Measurements from ENCODE around the gene DAB2IP.
"Not testable (repeated sequence)": the region's sequence is repeated elsewhere in the genome, so short reads cannot be mapped to it uniquely, and the experiment has no call there.

DAB2IP gene

DNA sequence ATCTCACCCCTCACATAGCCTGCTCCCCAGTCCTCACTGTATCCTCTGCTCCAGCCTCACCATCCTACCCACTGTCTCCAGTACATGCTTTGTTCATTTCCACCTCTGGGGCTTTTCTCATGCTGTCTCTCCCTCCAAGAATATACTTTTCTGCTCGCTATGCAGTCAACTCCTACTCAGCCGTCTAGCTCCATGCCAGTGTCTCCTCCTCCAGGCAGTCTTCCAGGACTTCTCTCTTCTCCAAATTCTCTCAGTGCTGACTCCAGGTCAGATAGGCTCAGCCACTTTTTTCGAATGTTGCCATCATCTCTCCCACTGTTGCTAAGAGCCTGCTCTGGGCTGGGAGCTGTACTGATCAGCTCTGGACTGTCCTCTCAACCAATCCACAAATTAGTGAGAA is 8.0 kb upstream of the DAB2IP start:
- no peak overlapping the region for H3K4me3 ChIP-seq (ENCODE audit: low read depth, low read length)
- DNase-seq (ENCODE audit: low read depth) = no peak
- TF ChIP-seq, protein P1, sequence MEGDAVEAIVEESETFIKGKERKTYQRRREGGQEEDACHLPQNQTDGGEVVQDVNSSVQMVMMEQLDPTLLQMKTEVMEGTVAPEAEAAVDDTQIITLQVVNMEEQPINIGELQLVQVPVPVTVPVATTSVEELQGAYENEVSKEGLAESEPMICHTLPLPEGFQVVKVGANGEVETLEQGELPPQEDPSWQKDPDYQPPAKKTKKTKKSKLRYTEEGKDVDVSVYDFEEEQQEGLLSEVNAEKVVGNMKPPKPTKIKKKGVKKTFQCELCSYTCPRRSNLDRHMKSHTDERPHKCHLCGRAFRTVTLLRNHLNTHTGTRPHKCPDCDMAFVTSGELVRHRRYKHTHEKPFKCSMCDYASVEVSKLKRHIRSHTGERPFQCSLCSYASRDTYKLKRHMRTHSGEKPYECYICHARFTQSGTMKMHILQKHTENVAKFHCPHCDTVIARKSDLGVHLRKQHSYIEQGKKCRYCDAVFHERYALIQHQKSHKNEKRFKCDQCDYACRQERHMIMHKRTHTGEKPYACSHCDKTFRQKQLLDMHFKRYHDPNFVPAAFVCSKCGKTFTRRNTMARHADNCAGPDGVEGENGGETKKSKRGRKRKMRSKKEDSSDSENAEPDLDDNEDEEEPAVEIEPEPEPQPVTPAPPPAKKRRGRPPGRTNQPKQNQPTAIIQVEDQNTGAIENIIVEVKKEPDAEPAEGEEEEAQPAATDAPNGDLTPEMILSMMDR (IDR thresholded peaks at IDR 0.05; ENCODE audit: insufficient read depth, low read depth, low read length, missing control alignments) = no peak

DNA sequence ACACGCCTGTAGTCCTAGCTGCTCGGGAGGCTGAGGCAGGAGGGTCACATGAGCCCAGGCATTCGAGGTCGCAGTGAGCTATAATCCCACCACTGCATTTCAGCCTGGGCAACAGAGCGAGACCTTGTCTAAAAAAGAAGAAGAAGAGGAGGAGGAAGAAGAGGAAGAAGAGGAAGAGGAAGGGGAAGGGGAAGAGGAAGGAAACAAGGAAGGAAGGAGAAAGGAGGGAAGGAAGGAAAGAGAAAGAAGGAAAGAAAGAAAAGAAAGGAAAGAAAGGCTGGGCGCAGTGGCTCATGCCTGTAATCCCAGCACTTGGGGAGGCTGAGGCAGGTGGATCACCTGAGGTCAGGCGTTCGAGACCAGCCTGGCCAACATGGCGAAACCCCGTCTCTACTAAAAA is 7.4 kb upstream of the DAB2IP start:
- not testable (repeated sequence) for DNase-seq (ENCODE audit: low read depth); H3K4me3 ChIP-seq (ENCODE audit: low read depth, low read length)

DNA sequence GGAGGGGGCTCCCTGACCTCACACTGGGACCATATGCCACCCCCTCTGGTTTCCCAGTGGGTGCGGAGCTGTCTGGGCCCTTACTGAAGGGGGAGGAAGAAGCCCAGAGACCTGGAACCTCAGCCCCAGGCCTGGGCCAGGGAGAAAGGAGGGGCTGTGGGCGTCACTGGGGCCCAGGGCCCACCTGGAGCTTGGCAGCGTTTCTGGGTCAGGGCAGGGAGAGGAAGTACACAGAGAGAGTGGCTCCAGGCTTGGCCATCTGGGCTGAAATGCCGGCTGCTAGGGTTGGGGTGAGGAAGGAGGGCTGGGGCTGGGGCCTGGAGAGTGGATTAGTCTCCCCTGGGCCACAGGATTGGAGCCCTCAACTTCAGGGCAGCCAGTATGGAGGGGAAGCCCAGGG is 6.4 kb upstream of the DAB2IP start:
- DNase-seq (ENCODE audit: low read depth) = no peak
- TF ChIP-seq, protein P1 (IDR thresholded peaks at IDR 0.05; ENCODE audit: insufficient read depth, low read depth, low read length, missing control alignments) = no peak
- H3K4me3 ChIP-seq (ENCODE audit: low read depth, low read length) = no peak overlapping the region

DNA sequence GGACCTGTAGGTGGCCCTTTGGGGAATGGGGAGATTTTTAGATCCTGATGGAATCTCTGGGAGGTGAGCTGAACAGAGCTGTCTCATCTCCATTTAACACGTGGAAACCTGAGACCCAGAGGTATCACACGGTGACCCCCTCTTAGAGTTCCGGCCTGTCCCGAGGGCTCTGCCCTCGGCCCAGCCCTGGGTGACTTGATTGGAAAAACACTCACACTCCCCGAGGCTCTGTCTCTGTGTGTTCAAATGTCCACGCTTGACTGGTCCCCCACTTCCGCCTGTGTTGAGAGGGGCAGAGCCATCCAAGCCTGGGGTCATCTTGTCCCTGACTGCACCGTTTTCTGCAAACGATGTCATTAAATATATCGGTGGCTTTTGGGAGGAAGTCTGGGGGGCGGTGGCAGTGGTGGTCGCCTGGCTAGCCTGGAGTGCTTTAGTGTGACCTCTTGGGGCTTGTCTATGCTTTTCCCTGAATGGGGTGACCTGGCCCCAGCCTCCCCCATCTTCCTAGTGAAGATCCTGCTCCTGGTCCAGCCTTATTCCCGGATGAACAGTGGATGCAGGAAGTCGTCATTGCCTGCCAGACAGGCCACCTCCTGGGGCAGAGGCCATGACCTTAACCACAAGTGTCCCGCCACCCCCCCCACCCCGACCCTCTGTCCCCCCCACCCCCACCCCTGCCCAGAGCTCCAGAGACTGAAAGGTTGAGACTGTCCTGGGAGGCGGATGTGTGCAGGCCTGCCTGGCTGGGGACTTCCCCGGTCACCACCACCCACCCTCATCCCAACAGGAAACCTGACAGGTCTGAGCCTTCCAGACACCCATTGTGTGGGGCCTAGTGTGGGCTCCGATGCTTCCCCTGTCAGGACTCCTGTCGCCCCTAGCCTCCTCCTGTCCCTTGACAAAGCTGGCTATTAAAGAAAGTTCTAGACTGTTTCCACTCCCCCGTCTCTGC is 5.3 kb upstream of the DAB2IP start:
- H3K4me3 ChIP-seq (ENCODE audit: low read depth, low read length) = no peak overlapping the region
- no peak for DNase-seq (ENCODE audit: low read depth)
- TF ChIP-seq, protein P1 (IDR thresholded peaks at IDR 0.05; ENCODE audit: insufficient read depth, low read depth, low read length, missing control alignments) = no peak

DNA sequence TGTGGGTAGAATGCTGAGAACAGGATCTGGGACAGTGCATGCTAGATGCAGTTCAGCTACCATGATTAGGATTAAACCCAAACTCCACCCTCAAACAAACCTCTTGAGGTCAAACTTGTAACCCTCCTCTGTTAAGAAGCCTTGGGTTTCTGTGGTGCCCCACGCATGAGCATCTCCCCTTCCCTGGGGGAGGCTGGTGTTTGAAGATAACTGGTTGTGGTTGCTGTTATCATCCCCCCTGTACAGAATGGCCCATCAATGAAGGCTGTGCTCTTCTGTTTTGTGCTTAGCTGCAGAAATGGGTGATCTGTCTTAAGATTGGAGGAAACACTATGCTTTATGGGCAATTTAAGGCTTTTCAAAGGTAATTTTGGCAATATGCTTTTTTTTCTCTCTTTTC is 4.4 kb upstream of the DAB2IP start:
- TF ChIP-seq, protein P1 (IDR thresholded peaks at IDR 0.05; ENCODE audit: insufficient read depth, low read depth, low read length, missing control alignments) = no peak
- no peak for DNase-seq (ENCODE audit: low read depth)
- H3K4me3 ChIP-seq (ENCODE audit: low read depth, low read length) = no peak overlapping the region

DNA sequence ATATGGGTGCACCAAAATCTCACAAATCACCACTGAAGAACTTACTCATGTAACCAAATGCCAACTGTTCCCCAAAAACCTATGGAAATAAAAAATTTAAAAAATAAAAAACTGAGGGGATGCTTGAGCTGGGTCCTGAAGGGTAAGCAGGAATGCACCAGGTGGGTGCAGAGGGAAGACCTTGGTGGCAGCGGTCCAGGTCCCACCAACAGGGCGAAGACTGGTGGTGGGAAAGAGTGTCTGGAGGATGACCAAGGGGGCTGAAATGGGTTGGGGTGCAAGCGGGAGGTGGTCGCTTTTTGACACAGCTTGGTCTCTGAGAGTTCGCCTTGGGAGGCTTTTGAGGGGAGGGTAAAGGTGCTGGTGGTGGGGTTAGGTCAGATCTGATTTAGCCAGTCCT is 3.3 kb upstream of the DAB2IP start:
- no peak overlapping the region for H3K4me3 ChIP-seq (ENCODE audit: low read depth, low read length)
- TF ChIP-seq, protein P1 (IDR thresholded peaks at IDR 0.05; ENCODE audit: insufficient read depth, low read depth, low read length, missing control alignments) = no peak
- no peak for DNase-seq (ENCODE audit: low read depth)

DNA sequence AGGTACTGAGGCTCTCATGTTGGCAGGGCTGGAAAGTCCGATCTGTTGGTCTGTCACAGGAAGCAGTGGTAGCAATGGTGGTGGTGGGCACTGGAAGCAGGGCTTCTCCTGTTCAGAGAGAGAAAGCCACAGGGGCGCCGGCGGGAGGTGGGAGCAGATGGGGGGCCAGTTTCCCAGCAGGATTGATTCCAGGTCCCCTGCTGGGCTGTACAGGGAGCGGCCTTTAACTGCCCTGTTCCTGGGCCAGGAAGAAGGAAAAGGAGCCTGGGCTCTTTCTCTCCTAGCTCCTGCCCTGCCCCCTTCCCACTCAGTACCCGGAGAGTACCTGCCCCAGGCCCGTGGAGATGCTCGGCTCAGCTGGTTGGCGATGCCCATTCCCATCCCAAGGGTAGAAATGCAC is 2.6 kb upstream of the DAB2IP start:
- no peak for DNase-seq (ENCODE audit: low read depth)
- H3K4me3 ChIP-seq (ENCODE audit: low read depth, low read length) = no peak overlapping the region
- TF ChIP-seq, protein P1 (IDR thresholded peaks at IDR 0.05; ENCODE audit: insufficient read depth, low read depth, low read length, missing control alignments) = no peak
